ENCODE data around the gene BCL10.
A peak's percentile ranks its signal among the peaks of the same experiment; 100 is the strongest.

Gene BCL10

DNA sequence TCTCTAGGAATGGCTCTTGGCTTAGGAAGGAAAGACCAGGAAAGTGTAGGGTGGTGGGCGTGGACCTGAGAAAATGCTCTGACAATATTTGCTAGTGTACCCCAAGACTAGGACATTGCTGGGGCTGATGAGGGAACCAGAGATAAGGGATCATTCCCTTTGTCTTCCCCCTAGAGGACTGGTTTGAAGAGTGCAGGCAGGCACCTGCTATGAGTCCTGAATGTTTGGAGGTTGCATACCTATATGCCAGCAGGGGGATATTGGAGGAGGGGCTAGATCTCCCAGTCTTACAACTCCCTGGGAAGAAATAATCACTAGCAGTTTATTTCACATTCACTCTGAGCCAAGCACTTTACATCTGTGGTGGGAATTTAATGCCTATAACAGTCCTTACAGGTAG lies 6.0 kb upstream of the BCL10 start:
- H3K27ac ChIP-seq = no peak overlapping the region
- ChIA-PET CTCF (no interaction called here), POLR2A (ENCODE audit: low non-redundant PET) (no interaction called here)
- TF ChIP-seq, protein P1, sequence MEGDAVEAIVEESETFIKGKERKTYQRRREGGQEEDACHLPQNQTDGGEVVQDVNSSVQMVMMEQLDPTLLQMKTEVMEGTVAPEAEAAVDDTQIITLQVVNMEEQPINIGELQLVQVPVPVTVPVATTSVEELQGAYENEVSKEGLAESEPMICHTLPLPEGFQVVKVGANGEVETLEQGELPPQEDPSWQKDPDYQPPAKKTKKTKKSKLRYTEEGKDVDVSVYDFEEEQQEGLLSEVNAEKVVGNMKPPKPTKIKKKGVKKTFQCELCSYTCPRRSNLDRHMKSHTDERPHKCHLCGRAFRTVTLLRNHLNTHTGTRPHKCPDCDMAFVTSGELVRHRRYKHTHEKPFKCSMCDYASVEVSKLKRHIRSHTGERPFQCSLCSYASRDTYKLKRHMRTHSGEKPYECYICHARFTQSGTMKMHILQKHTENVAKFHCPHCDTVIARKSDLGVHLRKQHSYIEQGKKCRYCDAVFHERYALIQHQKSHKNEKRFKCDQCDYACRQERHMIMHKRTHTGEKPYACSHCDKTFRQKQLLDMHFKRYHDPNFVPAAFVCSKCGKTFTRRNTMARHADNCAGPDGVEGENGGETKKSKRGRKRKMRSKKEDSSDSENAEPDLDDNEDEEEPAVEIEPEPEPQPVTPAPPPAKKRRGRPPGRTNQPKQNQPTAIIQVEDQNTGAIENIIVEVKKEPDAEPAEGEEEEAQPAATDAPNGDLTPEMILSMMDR (conservative IDR thresholded peaks at IDR 0.05; ENCODE audit: low read depth) = no peak
- no peak for DNase-seq (ENCODE audit: low spot score)

DNA sequence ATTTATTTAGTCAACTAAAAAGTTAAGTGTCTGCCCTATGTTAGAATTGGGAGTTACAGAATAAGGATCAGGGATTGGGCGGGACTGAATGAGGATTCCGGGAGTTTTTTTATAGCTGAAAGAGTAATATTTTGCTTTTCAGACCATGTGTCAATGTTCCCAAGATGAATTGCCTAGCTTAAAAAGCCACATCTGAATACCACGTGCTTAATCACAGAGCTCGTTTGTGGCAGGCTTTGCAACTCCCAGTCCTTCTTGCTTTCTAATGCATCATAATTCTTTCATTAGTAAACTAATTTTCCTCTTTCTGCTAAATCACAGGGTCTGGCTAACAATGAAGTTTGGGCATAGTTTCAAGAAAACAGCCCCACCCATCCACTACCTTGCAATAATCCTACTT lies 4.2 kb upstream of the BCL10 start:
- TF ChIP-seq, protein P1 (conservative IDR thresholded peaks at IDR 0.05; ENCODE audit: low read depth) = no peak
- ChIA-PET CTCF (no interaction called here), POLR2A (ENCODE audit: low non-redundant PET) (interaction anchor here (0.7 kb wide), 1 partner anchor 31 kb away, joined by 3 read pairs; no protein-coding TSS in a partner anchor)
- no peak overlapping the region for H3K27ac ChIP-seq
- no peak for DNase-seq (ENCODE audit: low spot score)

DNA sequence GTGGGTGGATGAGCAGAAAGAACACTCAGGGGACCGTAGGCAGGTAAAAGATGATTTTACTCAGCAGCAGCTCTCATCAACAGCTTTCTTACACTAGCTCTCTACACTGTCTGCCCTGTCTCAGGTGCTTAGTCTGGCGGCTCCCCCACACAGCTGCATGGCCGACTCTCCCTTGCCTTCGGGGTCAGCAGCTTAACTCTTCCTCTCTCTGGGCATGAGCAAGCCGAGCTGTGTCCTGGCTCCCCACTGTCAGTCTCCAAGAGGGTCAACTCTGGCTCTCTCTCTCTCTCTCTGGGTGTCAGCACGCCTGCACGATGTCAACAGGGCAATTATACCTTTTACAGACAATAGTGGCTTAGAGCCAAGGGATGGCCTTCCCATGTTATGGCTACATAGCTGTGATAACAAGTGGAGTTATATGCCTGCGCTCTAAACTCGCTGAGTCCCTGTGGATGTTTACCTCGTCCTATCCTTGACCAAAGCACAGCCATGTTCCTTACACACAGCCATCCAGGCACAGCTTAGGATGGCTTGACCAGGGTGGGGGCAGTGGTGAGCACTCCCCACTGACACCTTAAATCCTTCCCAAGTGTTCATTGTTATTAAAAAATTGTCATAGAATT lies 3.1 kb upstream of the BCL10 start:
- CTCF ChIA-PET = no interaction called here
- DNase-seq (ENCODE audit: low spot score) = no peak
- TF ChIP-seq, protein P1 (conservative IDR thresholded peaks at IDR 0.05; ENCODE audit: low read depth) = no peak
- POLR2A ChIA-PET (ENCODE audit: low non-redundant PET) = no interaction called here
- peak overlapping the region; percentile 91 for H3K27ac ChIP-seq

DNA sequence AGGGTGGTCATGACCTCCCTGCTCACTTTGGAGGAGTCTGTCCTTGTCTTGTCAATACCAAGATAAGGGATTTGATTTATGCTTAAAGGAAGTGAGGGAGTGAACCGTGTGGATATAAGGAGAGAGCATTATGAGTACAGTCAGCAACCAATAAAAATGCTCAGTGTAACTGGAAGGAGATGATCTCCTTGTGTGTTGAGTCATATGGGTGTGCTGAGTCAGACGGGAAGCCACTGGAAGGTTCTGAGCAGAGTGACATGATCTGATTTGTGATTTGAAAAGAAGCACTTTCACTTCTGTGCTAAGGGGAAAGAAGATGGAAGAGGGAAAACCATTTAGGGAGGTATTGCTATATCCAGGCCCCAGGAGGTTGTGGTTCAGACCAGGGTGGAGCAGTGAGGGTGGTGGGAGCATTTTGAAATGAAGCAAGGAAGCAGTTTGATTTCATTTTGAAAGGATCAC lies 2.5 kb upstream of the BCL10 start:
- TF ChIP-seq, protein P1 (conservative IDR thresholded peaks at IDR 0.05; ENCODE audit: low read depth) = no peak
- peak overlapping the region; percentile 91 for H3K27ac ChIP-seq
- CTCF ChIA-PET = no interaction called here
- peak; percentile 86 for DNase-seq (ENCODE audit: low spot score)
- POLR2A ChIA-PET (ENCODE audit: low non-redundant PET) = no interaction called here

DNA sequence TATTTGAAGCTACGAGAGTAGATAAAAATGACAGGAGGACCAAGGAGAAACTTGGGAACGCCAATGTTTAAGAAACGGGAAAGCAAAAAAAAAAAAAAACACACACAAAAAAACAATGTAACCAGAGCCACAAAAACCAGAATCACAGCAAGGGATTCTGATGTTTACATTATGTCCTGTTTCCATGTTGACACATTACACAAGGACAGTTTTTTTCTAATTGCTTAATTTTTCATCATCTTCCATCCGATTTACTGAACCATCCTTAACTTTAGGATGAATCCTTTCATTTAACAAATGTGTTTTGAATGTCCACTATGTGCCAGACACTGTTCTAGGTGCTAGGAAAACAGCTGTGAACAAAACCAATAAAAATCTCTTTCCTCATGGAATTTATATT lies 1.4 kb upstream of the BCL10 start:
- TF ChIP-seq, protein P1 (conservative IDR thresholded peaks at IDR 0.05; ENCODE audit: low read depth) = no peak
- DNase-seq (ENCODE audit: low spot score) = no peak
- POLR2A ChIA-PET (ENCODE audit: low non-redundant PET) = no interaction called here
- H3K27ac ChIP-seq = peak overlapping the region; percentile 91
- CTCF ChIA-PET = no interaction called here

DNA sequence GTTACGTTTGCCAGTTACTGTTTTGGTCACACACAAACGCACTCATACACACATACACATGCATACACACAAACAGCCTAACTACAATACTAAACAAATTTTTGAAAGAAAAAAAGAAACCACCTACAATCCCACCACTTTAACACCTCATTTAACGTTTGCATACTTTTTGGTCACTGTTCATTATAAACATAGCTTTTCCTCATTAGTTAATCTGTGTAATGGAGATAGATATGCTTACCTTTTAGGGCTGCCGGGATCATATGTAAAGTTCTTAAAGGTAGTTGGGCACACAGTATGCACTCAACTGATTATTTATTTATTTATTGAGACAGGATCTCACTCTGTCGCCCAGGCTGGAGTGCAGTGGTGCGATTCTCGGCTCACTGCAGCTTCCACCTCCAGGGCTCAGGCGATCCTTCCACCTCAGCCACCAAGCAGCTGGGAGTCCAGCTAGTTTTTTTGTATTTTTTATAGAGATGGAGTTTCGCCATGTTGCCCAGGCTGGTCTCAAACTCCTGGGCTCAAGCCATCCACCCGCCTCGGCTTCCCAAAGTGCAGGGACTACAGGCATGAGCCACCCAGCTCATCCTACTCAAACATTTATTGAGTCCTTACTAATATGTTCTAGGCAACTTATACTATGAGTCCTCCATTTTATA lies 677 bp upstream of the BCL10 start:
- H3K27ac ChIP-seq = peak overlapping the region; percentile 97
- POLR2A ChIA-PET (ENCODE audit: low non-redundant PET) = interaction anchor here (0.6 to 1.4 kb wide), 4 partner anchors 12 to 330 kb away, joined by 3 read pairs; no protein-coding TSS in a partner anchor
- DNase-seq (ENCODE audit: low spot score) = no peak
- CTCF ChIA-PET = interaction anchor here (0.6 to 1.5 kb wide), 2 partner anchors 304 to 574 kb away, joined by 3 to 5 read pairs; no protein-coding TSS in a partner anchor
- TF ChIP-seq, protein P1 (conservative IDR thresholded peaks at IDR 0.05; ENCODE audit: low read depth) = no peak

Measured in RWPE1 (cell line).